Stomach (tissue), 19 donors: ENCODE measurements around the gene FASTK. TPM values are rescaled to one million over a fixed set of nuclear protein-coding genes. Genes with fewer than 3 reads are reported as not detected.

Experiments used
- DNase-seq, 2 donors: peaks; one replicate each; pipeline versions ENCODE4 v3.0.0 to v3.0.0-alpha.2; 2013 to 2019
- H3K27ac ChIP-seq, 5 donors: fragments of 200-600 bp in 4 of 5; sonication (generic) in 4 of 5; one replicate each; pipeline ENCODE4 v1.5.1; 2013 to 2019; ENCODE audit warnings: mild to moderate bottlenecking in 1 of 5, moderate library complexity in 1 of 5
- H3K27me3 ChIP-seq, 3 donors: fragments of 200-600 bp; sonication (generic); one replicate each; pipeline ENCODE4 v1.5.1; 2017 to 2019; ENCODE audit warnings: mixed run types in 1 of 3
- H3K36me3 ChIP-seq, 4 donors: fragments of 200-600 bp; sonication (generic); 1 replicate in 3 of 4; 2 replicates in 1 of 4; pipeline ENCODE4 v1.5.1; 2016 to 2019
- H3K4me1 ChIP-seq, 4 donors: fragments of 200-600 bp; sonication (generic); one replicate each; pipeline ENCODE4 v1.5.1; 2016 to 2019
- H3K4me3 ChIP-seq, 4 donors: fragments of 200-600 bp; sonication (generic) in 3 of 4; one replicate each; pipeline ENCODE4 v1.5.1; 2016 to 2019; ENCODE audit warnings: mild to moderate bottlenecking in 1 of 4
- H3K9me3 ChIP-seq, 4 donors: fragments of 200-600 bp; sonication (generic); one replicate each; pipeline ENCODE4 v1.5.1; 2016 to 2019
- EP300 ChIP-seq: sonication (generic); formaldehyde crosslinking; IDR thresholded peaks from one replicate; pipeline ENCODE4 v1.6.1; 2017; ENCODE audit warnings: antibody characterized with exemption
- POLR2A ChIP-seq, 4 donors: fragments of 450-650 bp; IDR thresholded peaks; one replicate each; pipeline ENCODE4 v1.6.1; 2016; ENCODE audit warnings: antibody characterized with exemption in 4 of 4, control low read depth in 2 of 4, mild to moderate bottlenecking in 1 of 4, moderate library complexity in 1 of 4
- POLR2AphosphoS5 ChIP-seq, 3 donors: sonication (generic); formaldehyde crosslinking; IDR thresholded peaks; one replicate each; pipeline ENCODE4 v1.6.1; 2016; ENCODE audit warnings: antibody characterized with exemption in 3 of 3
- WGBS, 5 donors: extraction: QIAGEN DNeasy Blood & Tissue Kit in 3 of 5; methylation state at CpG; one replicate each; pipeline versions ENCODE4 v1.1.5 to v1.1.7; 2013 to 2018; 5-methylcytosine and 5-hydroxymethylcytosine counted together
- intact Hi-C: fragments of 100-400 bp; cut with DNase I; formaldehyde crosslinking; loops from one replicate; pipeline ENCODE4 v1.15.1; 2023; ENCODE audit warnings: low total_unique reads
- long read RNA-seq, 10 donors: transcript quantifications; one replicate each; lab custom pipeline, GENCODE V29; 2026
- polyA plus RNA-seq, 3 donors: library from polyadenylated mRNA; stranded (reverse); fragments of 200-250 nt; gene quantifications; one replicate each; pipeline ENCODE4 v1.2.3, GENCODE V29; 2013
- total RNA-seq, 5 donors: library from RNA; depleted of rRNA; stranded (reverse); fragments of >200 nt; gene quantifications; one replicate each; pipeline versions ENCODE4 v1.1.0 to v1.2.3, GENCODE V29; 2014 to 2016
- TF ChIP-seq, protein P1 (sequence below), 7 experiments: fragments of 450-650 bp in 4 of 7; fragments of 200-600 bp in 3 of 7; sonication (generic) in 3 of 7; IDR thresholded peaks; one replicate each; pipeline ENCODE4 v1.5.1; 2016 to 2019; ENCODE audit warnings: antibody characterized with exemption in 7 of 7, control low read depth in 2 of 7, mild to moderate bottlenecking in 1 of 7
- donor health status: healthy with polysubstance abuse.
- donor health status: Bipolar disorder and iron deficiency.
- donor health status: healthy.

The FASTK gene, protein sequence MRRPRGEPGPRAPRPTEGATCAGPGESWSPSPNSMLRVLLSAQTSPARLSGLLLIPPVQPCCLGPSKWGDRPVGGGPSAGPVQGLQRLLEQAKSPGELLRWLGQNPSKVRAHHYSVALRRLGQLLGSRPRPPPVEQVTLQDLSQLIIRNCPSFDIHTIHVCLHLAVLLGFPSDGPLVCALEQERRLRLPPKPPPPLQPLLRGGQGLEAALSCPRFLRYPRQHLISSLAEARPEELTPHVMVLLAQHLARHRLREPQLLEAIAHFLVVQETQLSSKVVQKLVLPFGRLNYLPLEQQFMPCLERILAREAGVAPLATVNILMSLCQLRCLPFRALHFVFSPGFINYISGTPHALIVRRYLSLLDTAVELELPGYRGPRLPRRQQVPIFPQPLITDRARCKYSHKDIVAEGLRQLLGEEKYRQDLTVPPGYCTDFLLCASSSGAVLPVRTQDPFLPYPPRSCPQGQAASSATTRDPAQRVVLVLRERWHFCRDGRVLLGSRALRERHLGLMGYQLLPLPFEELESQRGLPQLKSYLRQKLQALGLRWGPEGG
- total RNA-seq (100 to 1,000 TPM in 3 of 5 donors, 10 to 100 TPM in 2; 40.0 to 415 (median 116) TPM), polyA plus RNA-seq (100 to 1,000 TPM in 2 of 3 donors, 10 to 100 TPM in 1; 70.3 to 149 (median 129) TPM)
- long read RNA-seq, donor 1, transcript FASTK-201 (10 exons, 1,827 nt) = major isoform, 6 of 28 reads
- long read RNA-seq, donor 1, partial matches to known transcripts = 18 of 28 reads
- long read RNA-seq, donor 1, other reads (novel, unspliced or antisense) = 0 of 28 reads
- long read RNA-seq, donor 2, partial matches to known transcripts = 30 of 37 reads
- long read RNA-seq, donor 2, other reads (novel, unspliced or antisense) = 0 of 37 reads
- long read RNA-seq, donor 3, transcript FASTK-201 (10 exons, 1,827 nt) = major isoform, 6 of 28 reads
- long read RNA-seq, donor 3, partial matches to known transcripts = 21 of 28 reads
- long read RNA-seq, donor 3, other reads (novel, unspliced or antisense) = 0 of 28 reads
- long read RNA-seq, donor 4 = 0 reads
- long read RNA-seq, donor 5, transcript FASTK-201 (10 exons, 1,827 nt) = major isoform, 6 of 26 reads
- long read RNA-seq, donor 5, partial matches to known transcripts = 18 of 26 reads
- long read RNA-seq, donor 5, other reads (novel, unspliced or antisense) = 0 of 26 reads
- long read RNA-seq, donor 6, transcript FASTK-212 (10 exons, 1,764 nt) = minor isoform, 5 of 102 reads
- long read RNA-seq, donor 6, transcript FASTK-206 (2 exons, 457 nt) = minor isoform, 5 of 102 reads
- long read RNA-seq, donor 6, transcript FASTK-201 (10 exons, 1,827 nt) = major isoform, 15 of 102 reads
- long read RNA-seq, donor 6, partial matches to known transcripts = 73 of 102 reads
- long read RNA-seq, donor 6, other reads (novel, unspliced or antisense) = 0 of 102 reads
- long read RNA-seq, donor 7, transcript FASTK-201 (10 exons, 1,827 nt) = major isoform, 11 of 49 reads
- long read RNA-seq, donor 7, partial matches to known transcripts = 32 of 49 reads
- long read RNA-seq, donor 7, other reads (novel, unspliced or antisense) = 0 of 49 reads
- long read RNA-seq, donor 8, transcript FASTK-201 (10 exons, 1,827 nt) = major isoform, 5 of 54 reads
- long read RNA-seq, donor 8, partial matches to known transcripts = 43 of 54 reads
- long read RNA-seq, donor 8, other reads (novel, unspliced or antisense) = 0 of 54 reads
- long read RNA-seq, donor 9, partial matches to known transcripts = 9 of 16 reads
- long read RNA-seq, donor 9, other reads (novel, unspliced or antisense) = 0 of 16 reads
- long read RNA-seq, donor 10, transcript FASTK-201 (10 exons, 1,827 nt) = major isoform, 5 of 15 reads
- long read RNA-seq, donor 10, partial matches to known transcripts = 9 of 15 reads
- long read RNA-seq, donor 10, other reads (novel, unspliced or antisense) = 0 of 15 reads

DNA sequence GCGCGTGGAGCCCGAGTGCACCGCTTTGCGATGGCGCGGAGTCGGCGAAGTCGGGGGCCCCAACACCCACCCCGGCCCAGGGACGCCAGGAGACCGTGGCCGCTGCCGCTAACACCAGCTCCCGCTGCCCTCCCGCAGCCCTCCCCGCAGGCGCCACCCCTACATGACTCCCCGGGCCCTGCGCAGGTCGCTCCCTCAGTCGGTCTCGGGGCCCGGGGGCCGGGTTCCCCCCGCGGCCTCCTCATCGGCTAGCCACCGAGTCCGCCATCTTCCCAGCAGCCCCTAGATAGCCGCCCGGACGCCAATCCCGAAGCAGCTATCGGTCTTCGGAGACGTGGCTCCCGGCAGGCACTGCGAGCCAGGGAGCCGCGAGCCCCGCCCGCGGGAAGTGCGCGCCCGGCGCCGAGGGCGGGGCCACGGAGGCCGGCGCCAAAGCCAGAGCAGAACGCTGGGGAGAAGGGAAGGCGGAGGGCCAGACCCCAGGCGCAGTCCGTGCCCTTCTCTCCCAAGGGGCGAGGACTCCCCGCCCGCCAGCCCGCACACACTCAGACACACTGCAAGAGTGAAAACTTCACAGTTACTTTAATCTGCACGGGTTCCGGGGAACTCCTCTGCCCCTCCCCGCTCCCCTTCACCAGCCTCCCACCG, at the start of gene FASTK:
TSS of gene FASTK (minus strand) at position 288 of the 648 bp plus-strand sequence. CDS start at position 245, 43 bp downstream.
- Histone ChIP-seq H3K27ac (peak within 1 kb of the TSS; percentile 93 to 97 (median 96)), H3K4me3 (peak within 1 kb of the TSS; percentile 74 to 97 (median 94)), H3K9me3 (no peaks in the 10 kb centered on the region), H3K36me3 (peaks cover 6 to 22% (median 20%) of the 10 kb centered on the region in 4 donors), H3K4me1 (peaks cover 62 to 80% (median 78%) of the 10 kb centered on the region in 4 donors), H3K27me3 (no peaks in the 10 kb centered on the region)
- TF ChIP-seq, protein P1, sequence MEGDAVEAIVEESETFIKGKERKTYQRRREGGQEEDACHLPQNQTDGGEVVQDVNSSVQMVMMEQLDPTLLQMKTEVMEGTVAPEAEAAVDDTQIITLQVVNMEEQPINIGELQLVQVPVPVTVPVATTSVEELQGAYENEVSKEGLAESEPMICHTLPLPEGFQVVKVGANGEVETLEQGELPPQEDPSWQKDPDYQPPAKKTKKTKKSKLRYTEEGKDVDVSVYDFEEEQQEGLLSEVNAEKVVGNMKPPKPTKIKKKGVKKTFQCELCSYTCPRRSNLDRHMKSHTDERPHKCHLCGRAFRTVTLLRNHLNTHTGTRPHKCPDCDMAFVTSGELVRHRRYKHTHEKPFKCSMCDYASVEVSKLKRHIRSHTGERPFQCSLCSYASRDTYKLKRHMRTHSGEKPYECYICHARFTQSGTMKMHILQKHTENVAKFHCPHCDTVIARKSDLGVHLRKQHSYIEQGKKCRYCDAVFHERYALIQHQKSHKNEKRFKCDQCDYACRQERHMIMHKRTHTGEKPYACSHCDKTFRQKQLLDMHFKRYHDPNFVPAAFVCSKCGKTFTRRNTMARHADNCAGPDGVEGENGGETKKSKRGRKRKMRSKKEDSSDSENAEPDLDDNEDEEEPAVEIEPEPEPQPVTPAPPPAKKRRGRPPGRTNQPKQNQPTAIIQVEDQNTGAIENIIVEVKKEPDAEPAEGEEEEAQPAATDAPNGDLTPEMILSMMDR (IDR thresholded peaks at IDR 0.05) = no peak
- peak; percentile 70 to 90 (median 74) for TF ChIP-seq POLR2AphosphoS5 (IDR thresholded peaks at IDR 0.05)
- peak in 1 of 4 donors; percentile 41 for TF ChIP-seq POLR2A (IDR thresholded peaks at IDR 0.05)
- intact Hi-C loops = no loop called here
- 0 to 1% (median 1%) methylated on average over 19 to 66 of the region's 66 CpGs for WGBS, 5 donors
- DNase-seq = peak; percentile 92 to 97

DNA sequence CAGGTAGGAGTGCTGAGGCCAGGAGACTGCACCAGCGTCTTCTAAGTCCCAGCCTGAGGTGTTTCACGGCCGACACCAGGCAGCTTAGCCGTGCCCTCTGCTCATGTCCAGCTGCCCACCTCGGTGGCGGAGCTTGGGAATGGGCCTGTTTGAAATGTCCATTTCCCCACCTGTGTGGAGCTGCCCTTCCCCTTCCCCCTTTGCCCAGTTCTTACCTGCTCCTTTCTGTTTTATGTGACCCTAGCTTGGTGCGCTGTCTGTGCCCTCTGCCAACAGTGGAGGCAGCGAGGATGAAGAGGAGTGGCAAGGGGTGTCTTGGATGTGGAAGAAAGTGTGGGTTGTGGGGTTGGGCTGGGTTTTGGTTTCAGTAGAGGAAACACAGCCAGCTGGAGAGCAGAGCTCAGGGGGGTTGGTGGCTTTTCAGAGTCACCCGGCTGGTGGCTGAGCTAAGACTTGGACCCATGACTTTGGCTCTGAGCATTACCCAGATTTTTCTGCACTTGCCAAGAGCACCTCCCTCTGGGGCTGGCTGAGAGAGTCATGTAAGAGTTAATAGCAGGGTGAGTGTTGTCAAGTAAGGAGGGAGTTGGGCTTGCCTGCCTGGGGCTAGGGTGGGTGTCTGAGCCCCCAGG, 49.5 kb upstream of the FASTK start:
- no peak overlapping the region for H3K4me3 ChIP-seq
- intact Hi-C loops = loop anchor here (5.0 kb wide), 1 partner anchor 37 kb away; the partner anchor contains the start of gene GBX1
- no peak for DNase-seq
- peaks cover 55 to 90% (median 83%) of the 10 kb centered on the region in 4 donors for H3K36me3 ChIP-seq
- no peak overlapping the region for H3K27ac ChIP-seq
- WGBS, 5 donors = 84 to 91% (median 86%) methylated on average over 9 of the region's 9 CpGs
- no peaks in the 10 kb centered on the region for H3K27me3 ChIP-seq
- H3K9me3 ChIP-seq = no peaks in the 10 kb centered on the region
- TF ChIP-seq EP300 = no peak
- TF ChIP-seq POLR2A (IDR thresholded peaks at IDR 0.05) = no peak
- TF ChIP-seq POLR2AphosphoS5 (IDR thresholded peaks at IDR 0.05) = no peak
- TF ChIP-seq, protein P1 (IDR thresholded peaks at IDR 0.05) = no peak
- peaks cover 14 to 18% (median 17%) of the 10 kb centered on the region in 4 donors for H3K4me1 ChIP-seq
